Measurements from ENCODE around the gene CITED2.

DNA sequence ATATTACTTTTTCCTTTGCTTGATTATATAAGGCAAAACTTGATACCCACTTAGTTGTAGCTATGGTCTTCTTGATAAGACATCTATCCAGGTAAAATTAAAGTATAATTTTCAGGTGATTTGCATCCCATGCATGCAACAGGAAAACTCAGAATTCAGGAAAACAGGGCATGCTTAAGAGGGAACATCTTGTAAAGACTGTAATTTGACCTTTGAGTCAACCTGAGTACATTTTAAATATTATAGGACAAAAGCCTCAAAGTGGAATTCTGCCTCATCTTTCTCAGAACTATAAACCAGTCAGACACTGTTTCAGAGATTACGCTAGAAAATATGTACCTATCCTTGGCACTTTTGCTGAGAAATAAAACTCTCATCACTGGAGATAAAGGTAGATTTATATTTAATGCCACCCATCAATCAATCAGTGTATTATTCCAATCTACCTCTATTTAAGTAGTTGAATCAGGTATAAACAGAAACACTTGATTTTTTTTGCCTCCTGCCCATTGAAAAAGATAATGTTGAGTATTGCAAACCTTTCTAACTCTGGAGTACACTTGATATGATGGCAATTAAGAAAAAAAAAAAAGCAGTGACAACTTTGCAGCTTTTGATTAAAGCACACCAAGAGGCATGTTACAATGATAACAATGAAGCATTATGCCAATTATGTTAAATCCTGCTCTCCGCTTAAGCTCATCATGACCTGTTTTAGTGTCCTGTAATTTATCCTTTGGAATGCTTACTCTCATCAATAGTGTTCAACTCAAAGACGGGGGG lies 2.8 kb downstream of the CITED2 start:
- TF ChIP-seq, protein P1, sequence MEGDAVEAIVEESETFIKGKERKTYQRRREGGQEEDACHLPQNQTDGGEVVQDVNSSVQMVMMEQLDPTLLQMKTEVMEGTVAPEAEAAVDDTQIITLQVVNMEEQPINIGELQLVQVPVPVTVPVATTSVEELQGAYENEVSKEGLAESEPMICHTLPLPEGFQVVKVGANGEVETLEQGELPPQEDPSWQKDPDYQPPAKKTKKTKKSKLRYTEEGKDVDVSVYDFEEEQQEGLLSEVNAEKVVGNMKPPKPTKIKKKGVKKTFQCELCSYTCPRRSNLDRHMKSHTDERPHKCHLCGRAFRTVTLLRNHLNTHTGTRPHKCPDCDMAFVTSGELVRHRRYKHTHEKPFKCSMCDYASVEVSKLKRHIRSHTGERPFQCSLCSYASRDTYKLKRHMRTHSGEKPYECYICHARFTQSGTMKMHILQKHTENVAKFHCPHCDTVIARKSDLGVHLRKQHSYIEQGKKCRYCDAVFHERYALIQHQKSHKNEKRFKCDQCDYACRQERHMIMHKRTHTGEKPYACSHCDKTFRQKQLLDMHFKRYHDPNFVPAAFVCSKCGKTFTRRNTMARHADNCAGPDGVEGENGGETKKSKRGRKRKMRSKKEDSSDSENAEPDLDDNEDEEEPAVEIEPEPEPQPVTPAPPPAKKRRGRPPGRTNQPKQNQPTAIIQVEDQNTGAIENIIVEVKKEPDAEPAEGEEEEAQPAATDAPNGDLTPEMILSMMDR (IDR thresholded peaks at IDR 0.05) = no peak
- TF ChIP-seq POLR2A (IDR thresholded peaks at IDR 0.05) = no peak

Data from body of pancreas (tissue), 4 donors.